Measurements from ENCODE around the gene TYRO3. TPM values are rescaled to one million over a fixed set of nuclear protein-coding genes. Genes with fewer than 3 reads are reported as not detected.

The TYRO3 gene
- polyA plus RNA-seq, 1 of the 3 experiments (the other 2 are of a cell fraction) = 8.7 TPM

DNA sequence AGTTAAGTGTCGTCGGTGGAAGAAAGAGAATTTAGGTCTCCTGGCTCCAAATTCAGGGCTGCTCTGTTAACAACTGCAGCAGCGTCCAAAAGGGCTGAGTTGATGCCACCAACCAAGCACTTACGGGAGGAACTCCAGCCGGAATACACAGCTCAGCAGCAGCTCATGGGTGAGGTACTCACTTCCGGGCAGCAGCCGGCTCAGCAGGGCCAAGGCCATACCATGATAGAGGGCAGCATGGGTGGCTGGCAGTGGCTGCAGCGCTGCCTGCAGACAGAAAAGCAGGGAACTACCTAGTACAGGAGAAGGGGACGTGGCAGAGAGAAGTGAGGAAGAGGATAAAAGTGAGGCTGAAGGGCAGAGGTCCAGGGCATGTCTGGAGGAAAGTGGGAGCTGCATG is 37.4 kb upstream of the TYRO3 start:
- Histone ChIP-seq H3K4me1 (ENCODE audit: control insufficient read depth in 1 of 2, insufficient read depth in 2 of 2, low read depth in 1 of 2, low read length in 1 of 2) (no peaks in the 10 kb centered on the region), H3K9ac (no peak overlapping the region), H3K36me3 (replicated peaks in 1 of 2; ENCODE audit: control insufficient read depth in 1 of 2, insufficient read depth in 2 of 2, low read length in 1 of 2) (peaks cover 7 to 11% of the 10 kb centered on the region in 2 experiments), H3K9me3 (no peaks in the 10 kb centered on the region), H3K4me2 (no peak overlapping the region), H3F3A (replicated peaks; ENCODE audit: insufficient read depth) (no peaks in the 10 kb centered on the region), H2AFZ (ENCODE audit: low read depth) (no peak overlapping the region), H3K27me3 (ENCODE audit: insufficient read depth) (no peaks in the 10 kb centered on the region), H3K27ac (ENCODE audit: low read depth in 2 of 2, low read length in 1 of 2) (no peak overlapping the region), H3K9me2 (no peaks in the 10 kb centered on the region), H3K4me3 (ENCODE audit: low read depth in 2 of 2, low read length in 1 of 2) (no peak overlapping the region), H3K79me2 (ENCODE audit: insufficient read depth) (no peaks in the 10 kb centered on the region), H4K20me1 (ENCODE audit: insufficient read depth) (no peaks in the 10 kb centered on the region)
- WGBS (ENCODE audit: low lambda C conversion rate) = 91% methylated on average over 9 of the region's 9 CpGs
- POLR2A ChIA-PET = interaction anchor here (1.5 kb wide), 1 partner anchor 13 kb away, joined by 3 read pairs; no protein-coding TSS in a partner anchor
- CTCF ChIA-PET = no interaction called here
- no peak for DNase-seq
- TF ChIP-seq TEAD4 (IDR thresholded peaks at IDR 0.05; ENCODE audit: borderline replicate concordance, insufficient read depth) = no peak
- TF ChIP-seq EP300 (IDR thresholded peaks at IDR 0.05; ENCODE audit: borderline replicate concordance in 1 of 2, low read depth in 1 of 2, low read length in 1 of 2) = no peak
- TF ChIP-seq USF1 (IDR thresholded peaks at IDR 0.05; ENCODE audit: borderline replicate concordance, low read depth) = no peak
- no peak for TF ChIP-seq REST (IDR thresholded peaks at IDR 0.05; ENCODE audit: low read depth, low read length)
- no peak for TF ChIP-seq IRF3 (IDR thresholded peaks at IDR 0.05; ENCODE audit: low read depth, low read length)
- TF ChIP-seq FOXM1 (IDR thresholded peaks at IDR 0.05; ENCODE audit: low read depth) = no peak
- no peak for TF ChIP-seq RCOR1 (IDR thresholded peaks at IDR 0.05; ENCODE audit: low read length)
- no peak for TF ChIP-seq MXI1 (IDR thresholded peaks at IDR 0.05; ENCODE audit: low read depth, low read length)
- TF ChIP-seq, protein P1, sequence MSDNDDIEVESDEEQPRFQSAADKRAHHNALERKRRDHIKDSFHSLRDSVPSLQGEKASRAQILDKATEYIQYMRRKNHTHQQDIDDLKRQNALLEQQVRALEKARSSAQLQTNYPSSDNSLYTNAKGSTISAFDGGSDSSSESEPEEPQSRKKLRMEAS (IDR thresholded peaks at IDR 0.05; ENCODE audit: low read depth) = no peak

DNA sequence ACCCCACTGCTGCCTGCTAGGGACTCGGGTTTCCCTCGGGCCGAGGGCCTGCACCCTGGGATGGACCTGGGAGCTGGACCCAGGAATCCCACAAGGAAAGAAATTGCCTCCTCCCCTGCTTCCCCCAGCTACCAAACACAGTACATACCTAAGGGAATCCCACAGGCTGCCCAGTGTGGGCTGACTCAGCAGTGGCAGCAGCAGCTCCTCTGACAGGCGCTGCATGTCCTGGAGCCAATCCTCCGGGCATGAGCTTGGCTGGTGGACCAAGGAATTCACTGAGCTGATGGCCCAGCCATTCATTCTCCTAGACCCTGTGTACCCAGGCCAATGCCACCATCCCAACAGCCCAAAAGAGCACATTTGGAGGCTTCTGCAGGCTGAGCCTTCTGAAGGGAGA is 35.9 kb upstream of the TYRO3 start:
- no peak for DNase-seq
- ChIA-PET CTCF (no interaction called here), POLR2A (no interaction called here)
- Histone ChIP-seq H4K20me1 (ENCODE audit: insufficient read depth) (no peaks in the 10 kb centered on the region), H3K4me1 (ENCODE audit: control insufficient read depth in 1 of 2, insufficient read depth in 2 of 2, low read depth in 1 of 2, low read length in 1 of 2) (peaks cover 0 to 2% of the 10 kb centered on the region in 2 experiments; a peak in 1 of 4 replicates), H3F3A (replicated peaks; ENCODE audit: insufficient read depth) (no peaks in the 10 kb centered on the region), H3K4me3 (ENCODE audit: low read depth in 2 of 2, low read length in 1 of 2) (no peak overlapping the region), H3K9me2 (no peaks in the 10 kb centered on the region), H3K36me3 (replicated peaks in 1 of 2; ENCODE audit: control insufficient read depth in 1 of 2, insufficient read depth in 2 of 2, low read length in 1 of 2) (peaks cover 7 to 19% of the 10 kb centered on the region in 2 experiments), H3K27me3 (ENCODE audit: insufficient read depth) (no peaks in the 10 kb centered on the region), H3K9me3 (no peaks in the 10 kb centered on the region), H3K9ac (no peak overlapping the region), H3K79me2 (ENCODE audit: insufficient read depth) (no peaks in the 10 kb centered on the region), H3K27ac (ENCODE audit: low read depth in 2 of 2, low read length in 1 of 2) (no peak overlapping the region), H2AFZ (ENCODE audit: low read depth) (no peak overlapping the region), H3K4me2 (no peak overlapping the region)
- TF ChIP-seq TCF12 (IDR thresholded peaks at IDR 0.05) = no peak
- TF ChIP-seq NRF1 (IDR thresholded peaks at IDR 0.05; ENCODE audit: low read depth, low read length) = no peak
- no peak for TF ChIP-seq GABPA (IDR thresholded peaks at IDR 0.05; ENCODE audit: low read depth)
- TF ChIP-seq FOSL2 (IDR thresholded peaks at IDR 0.05; ENCODE audit: borderline replicate concordance, low read depth) = no peak
- TF ChIP-seq USF1 (IDR thresholded peaks at IDR 0.05; ENCODE audit: borderline replicate concordance, low read depth) = no peak
- TF ChIP-seq ELF1 (IDR thresholded peaks at IDR 0.05) = no peak
- no peak for TF ChIP-seq SMC3 (IDR thresholded peaks at IDR 0.05; ENCODE audit: low read depth, low read length)
- no peak for TF ChIP-seq FOXJ3 (CRISPR knock-in tag; IDR thresholded peaks at IDR 0.05)
- TF ChIP-seq CHD2 (IDR thresholded peaks at IDR 0.05; ENCODE audit: low read length, partially characterized antibody) = no peak
- TF ChIP-seq SIN3A (IDR thresholded peaks at IDR 0.05; ENCODE audit: borderline replicate concordance, low read depth, low read length) = no peak
- TF ChIP-seq RAD21 (IDR thresholded peaks at IDR 0.05; ENCODE audit: low read length) = no peak
- no CpG with 5 or more reads among the region's 5 CpGs for WGBS (ENCODE audit: low lambda C conversion rate)
